GM23338 (cell line): ENCODE measurements around the gene ATN1. TPM values are rescaled to one million over a fixed set of nuclear protein-coding genes. Genes with fewer than 3 reads are reported as not detected.

Experiments
- ATAC-seq: fragments of 200-7000 bp; cut with Tn5 transposase; 3 replicates; pipeline ENCODE4 v1.9.1; 2020
- DNase-seq: peaks from one replicate; pipeline ENCODE4 v3.0.0-alpha.2; 2015; ENCODE audit warnings: low spot score
- H2AFZ ChIP-seq: fragments of 200-600 bp; sonication (generic); 2 replicates; pipeline ENCODE4 v1.8.0; 2016; ENCODE audit warnings: antibody characterized with exemption, mild to moderate bottlenecking, moderate library complexity
- H3F3A ChIP-seq: fragments of 200-600 bp; sonication (generic); replicated peaks from 2 replicates; pipeline ENCODE4 v1.8.0; 2017; ENCODE audit warnings: antibody characterized with exemption, mixed run types, low read depth
- H3K27ac ChIP-seq: fragments of 200-600 bp; sonication (generic); 2 replicates; pipeline ENCODE4 v1.6.1; 2016; ENCODE audit warnings: low read depth
- H3K27me3 ChIP-seq: fragments of 200-600 bp; sonication (generic); 2 replicates; pipeline ENCODE4 v1.8.0; 2016; ENCODE audit warnings: mild to moderate bottlenecking, mixed run types, moderate library complexity; ENCODE audit not compliant: insufficient read depth
- H3K36me3 ChIP-seq: fragments of 200-600 bp; sonication (generic); 2 replicates; pipeline ENCODE4 v1.8.0; 2016; ENCODE audit warnings: mild to moderate bottlenecking; ENCODE audit not compliant: insufficient read depth
- H3K4me1 ChIP-seq: fragments of 200-600 bp; sonication (generic); 2 replicates; pipeline ENCODE4 v1.8.0; 2016; ENCODE audit warnings: mild to moderate bottlenecking, moderate library complexity; ENCODE audit not compliant: insufficient read depth
- H3K4me2 ChIP-seq: fragments of 200-600 bp; sonication (generic); 2 replicates; pipeline ENCODE4 v1.7.1; 2017; ENCODE audit warnings: mixed run types
- H3K4me3 ChIP-seq: fragments of 200-600 bp; sonication (generic); 2 replicates; pipeline ENCODE4 v1.6.1; 2016; ENCODE audit warnings: mixed run types
- H3K79me2 ChIP-seq: fragments of 200-600 bp; sonication (generic); replicated peaks from 2 replicates; pipeline ENCODE4 v1.8.0; 2017; ENCODE audit warnings: mild to moderate bottlenecking; ENCODE audit not compliant: insufficient read depth
- H3K9me2 ChIP-seq: fragments of 200-600 bp; sonication (generic); 2 replicates; pipeline ENCODE4 v1.8.0; 2017; ENCODE audit not compliant: insufficient read depth
- H4K20me1 ChIP-seq: fragments of 200-600 bp; sonication (generic); replicated peaks from 2 replicates; pipeline ENCODE4 v1.8.0; 2017; ENCODE audit warnings: mild to moderate bottlenecking; ENCODE audit not compliant: insufficient read depth
- H3K27ac Mint-ChIP-seq: 2 replicates; pipeline ENCODE4 v1.8.0; 2020; ENCODE audit warnings: inconsistent platforms, mild to moderate bottlenecking, moderate library complexity, mixed read lengths
- H3K27me3 Mint-ChIP-seq: 3 replicates; pipeline ENCODE4 v1.8.0; 2022; ENCODE audit warnings: low read depth, mild to moderate bottlenecking, moderate library complexity, mixed read lengths, inconsistent platforms; ENCODE audit not compliant: insufficient read depth, poor library complexity
- H3K36me3 Mint-ChIP-seq: 3 replicates; pipeline ENCODE4 v1.8.0; 2021; ENCODE audit warnings: low read depth, mild to moderate bottlenecking, inconsistent platforms, moderate library complexity, mixed read lengths
- H3K4me1 Mint-ChIP-seq: 3 replicates; pipeline ENCODE4 v1.8.0; 2020; ENCODE audit warnings: mild to moderate bottlenecking, inconsistent platforms, mixed read lengths
- H3K4me3 Mint-ChIP-seq: 3 replicates; pipeline ENCODE4 v1.8.0; 2021; ENCODE audit warnings: moderate library complexity, mild to moderate bottlenecking, inconsistent platforms, mixed read lengths
- H3K9me3 Mint-ChIP-seq: 3 replicates; pipeline ENCODE4 v1.8.0; 2020; ENCODE audit warnings: moderate library complexity, mild to moderate bottlenecking, inconsistent platforms, mixed read lengths
- CREB1 ChIP-seq: fragments of 250-450 bp; sonication (Bioruptor Pico); IDR thresholded peaks from 2 replicates; pipeline ENCODE4 v1.5.0; 2020; ENCODE audit warnings: low read depth, mild to moderate bottlenecking, moderate library complexity
- EZH2 ChIP-seq: fragments of 200-600 bp; sonication (generic); IDR thresholded peaks from one replicate; pipeline ENCODE4 v1.8.0; 2017; ENCODE audit warnings: antibody characterized with exemption, mild to moderate bottlenecking, low read depth; ENCODE audit not compliant: unreplicated experiment
- EZH2phosphoT487 ChIP-seq: fragments of 200-600 bp; sonication (generic); IDR thresholded peaks from one replicate; pipeline ENCODE4 v1.8.1; 2018; ENCODE audit warnings: antibody characterized with exemption; ENCODE audit not compliant: unreplicated experiment
- JUNB ChIP-seq: IDR thresholded peaks from one replicate; pipeline ENCODE4 v1.6.1; 2016; ENCODE audit warnings: antibody characterized with exemption; ENCODE audit not compliant: unreplicated experiment
- NANOG ChIP-seq: IDR thresholded peaks from 2 replicates; pipeline ENCODE4 v1.6.1; 2016; ENCODE audit warnings: antibody characterized with exemption, borderline replicate concordance
- POLR2AphosphoS5 ChIP-seq: IDR thresholded peaks from 2 replicates; pipeline ENCODE4 v1.6.1; 2016; ENCODE audit warnings: antibody characterized with exemption, low read depth
- STAT1 ChIP-seq: IDR thresholded peaks from one replicate; pipeline ENCODE4 v1.6.1; 2016; ENCODE audit warnings: antibody characterized with exemption; ENCODE audit not compliant: unreplicated experiment
- ZNF114 ChIP-seq: fragments of 250-450 bp; sonication (Bioruptor Pico); IDR thresholded peaks from 2 replicates; pipeline ENCODE4 v1.5.0; 2020; ENCODE audit warnings: mild to moderate bottlenecking, moderate library complexity
- ZNF331 ChIP-seq: fragments of 250-450 bp; sonication (Bioruptor Pico); IDR thresholded peaks from 2 replicates; pipeline ENCODE4 v1.5.0; 2020; ENCODE audit warnings: low read depth, mild to moderate bottlenecking, moderate library complexity
- polyA plus RNA-seq: library from polyadenylated mRNA; unstranded; fragments of >200 nt; fragmentation: Nextera tagmentation; extraction: Ambion mirVana; gene quantifications from 2 replicates; pipeline ENCODE4 v1.2.1, GENCODE V29; 2016
- total RNA-seq: library from RNA; depleted of rRNA; stranded (reverse); fragments of >200 nt; shearing (Covaris generic); gene quantifications from 2 replicates; pipeline ENCODE4 v1.2.3, GENCODE V29; 2014
- TF ChIP-seq, protein P1 (sequence below): IDR thresholded peaks from one replicate; pipeline ENCODE4 v1.6.1; 2018; ENCODE audit warnings: antibody characterized with exemption; ENCODE audit not compliant: unreplicated experiment
- TF ChIP-seq, protein P2 (sequence below), 2 experiments: fragments of 200-600 bp in 1 of 2; sonication (generic) in 1 of 2; conservative IDR thresholded peaks; 2 replicates each; pipeline versions ENCODE4 v1.5.1 to v1.6.1; 2016 to 2017; ENCODE audit warnings: antibody characterized with exemption in 2 of 2, low read depth in 2 of 2, mild to moderate bottlenecking in 2 of 2, moderate library complexity in 1 of 2
- TF ChIP-seq, protein P3 (sequence below): IDR thresholded peaks from 2 replicates; pipeline ENCODE4 v1.6.1; 2016; ENCODE audit warnings: antibody characterized with exemption

The ATN1 gene
- total and polyA plus RNA-seq, 2 experiments from 2014 or later = 27.2 to 49.6 TPM

DNA sequence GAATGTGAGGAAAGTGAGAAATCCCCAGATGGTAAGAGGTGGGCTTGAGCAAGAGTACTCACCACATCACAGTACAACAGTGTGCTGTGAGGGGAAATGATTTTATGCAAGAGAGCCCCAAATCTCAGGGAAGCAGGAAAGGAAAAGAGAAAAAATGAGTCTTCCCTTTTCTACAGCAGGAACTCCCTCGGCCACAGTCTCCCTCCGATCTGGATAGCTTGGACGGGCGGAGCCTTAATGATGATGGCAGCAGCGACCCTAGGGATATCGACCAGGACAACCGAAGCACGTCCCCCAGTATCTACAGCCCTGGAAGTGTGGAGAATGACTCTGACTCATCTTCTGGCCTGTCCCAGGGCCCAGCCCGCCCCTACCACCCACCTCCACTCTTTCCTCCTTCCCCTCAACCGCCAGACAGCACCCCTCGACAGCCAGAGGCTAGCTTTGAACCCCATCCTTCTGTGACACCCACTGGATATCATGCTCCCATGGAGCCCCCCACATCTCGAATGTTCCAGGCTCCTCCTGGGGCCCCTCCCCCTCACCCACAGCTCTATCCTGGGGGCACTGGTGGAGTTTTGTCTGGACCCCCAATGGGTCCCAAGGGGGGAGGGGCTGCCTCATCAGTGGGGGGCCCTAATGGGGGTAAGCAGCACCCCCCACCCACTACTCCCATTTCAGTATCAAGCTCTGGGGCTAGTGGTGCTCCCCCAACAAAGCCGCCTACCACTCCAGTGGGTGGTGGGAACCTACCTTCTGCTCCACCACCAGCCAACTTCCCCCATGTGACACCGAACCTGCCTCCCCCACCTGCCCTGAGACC is 7.8 kb downstream of the ATN1 start (continued):
- TF ChIP-seq, protein P1, sequence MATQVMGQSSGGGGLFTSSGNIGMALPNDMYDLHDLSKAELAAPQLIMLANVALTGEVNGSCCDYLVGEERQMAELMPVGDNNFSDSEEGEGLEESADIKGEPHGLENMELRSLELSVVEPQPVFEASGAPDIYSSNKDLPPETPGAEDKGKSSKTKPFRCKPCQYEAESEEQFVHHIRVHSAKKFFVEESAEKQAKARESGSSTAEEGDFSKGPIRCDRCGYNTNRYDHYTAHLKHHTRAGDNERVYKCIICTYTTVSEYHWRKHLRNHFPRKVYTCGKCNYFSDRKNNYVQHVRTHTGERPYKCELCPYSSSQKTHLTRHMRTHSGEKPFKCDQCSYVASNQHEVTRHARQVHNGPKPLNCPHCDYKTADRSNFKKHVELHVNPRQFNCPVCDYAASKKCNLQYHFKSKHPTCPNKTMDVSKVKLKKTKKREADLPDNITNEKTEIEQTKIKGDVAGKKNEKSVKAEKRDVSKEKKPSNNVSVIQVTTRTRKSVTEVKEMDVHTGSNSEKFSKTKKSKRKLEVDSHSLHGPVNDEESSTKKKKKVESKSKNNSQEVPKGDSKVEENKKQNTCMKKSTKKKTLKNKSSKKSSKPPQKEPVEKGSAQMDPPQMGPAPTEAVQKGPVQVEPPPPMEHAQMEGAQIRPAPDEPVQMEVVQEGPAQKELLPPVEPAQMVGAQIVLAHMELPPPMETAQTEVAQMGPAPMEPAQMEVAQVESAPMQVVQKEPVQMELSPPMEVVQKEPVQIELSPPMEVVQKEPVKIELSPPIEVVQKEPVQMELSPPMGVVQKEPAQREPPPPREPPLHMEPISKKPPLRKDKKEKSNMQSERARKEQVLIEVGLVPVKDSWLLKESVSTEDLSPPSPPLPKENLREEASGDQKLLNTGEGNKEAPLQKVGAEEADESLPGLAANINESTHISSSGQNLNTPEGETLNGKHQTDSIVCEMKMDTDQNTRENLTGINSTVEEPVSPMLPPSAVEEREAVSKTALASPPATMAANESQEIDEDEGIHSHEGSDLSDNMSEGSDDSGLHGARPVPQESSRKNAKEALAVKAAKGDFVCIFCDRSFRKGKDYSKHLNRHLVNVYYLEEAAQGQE = no peak
- TF ChIP-seq NANOG = no peak
- TF ChIP-seq EZH2 = no peak
- no peak for TF ChIP-seq POLR2AphosphoS5
- TF ChIP-seq, protein P2, sequence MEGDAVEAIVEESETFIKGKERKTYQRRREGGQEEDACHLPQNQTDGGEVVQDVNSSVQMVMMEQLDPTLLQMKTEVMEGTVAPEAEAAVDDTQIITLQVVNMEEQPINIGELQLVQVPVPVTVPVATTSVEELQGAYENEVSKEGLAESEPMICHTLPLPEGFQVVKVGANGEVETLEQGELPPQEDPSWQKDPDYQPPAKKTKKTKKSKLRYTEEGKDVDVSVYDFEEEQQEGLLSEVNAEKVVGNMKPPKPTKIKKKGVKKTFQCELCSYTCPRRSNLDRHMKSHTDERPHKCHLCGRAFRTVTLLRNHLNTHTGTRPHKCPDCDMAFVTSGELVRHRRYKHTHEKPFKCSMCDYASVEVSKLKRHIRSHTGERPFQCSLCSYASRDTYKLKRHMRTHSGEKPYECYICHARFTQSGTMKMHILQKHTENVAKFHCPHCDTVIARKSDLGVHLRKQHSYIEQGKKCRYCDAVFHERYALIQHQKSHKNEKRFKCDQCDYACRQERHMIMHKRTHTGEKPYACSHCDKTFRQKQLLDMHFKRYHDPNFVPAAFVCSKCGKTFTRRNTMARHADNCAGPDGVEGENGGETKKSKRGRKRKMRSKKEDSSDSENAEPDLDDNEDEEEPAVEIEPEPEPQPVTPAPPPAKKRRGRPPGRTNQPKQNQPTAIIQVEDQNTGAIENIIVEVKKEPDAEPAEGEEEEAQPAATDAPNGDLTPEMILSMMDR (conservative IDR thresholded peaks at IDR 0.05; ENCODE audit: low read depth in 2 of 2) = no peak
- TF ChIP-seq STAT1 = no peak
- no peak for TF ChIP-seq ZNF114 (CRISPR knock-in tag)
- no peak for TF ChIP-seq EZH2phosphoT487
- no peak for TF ChIP-seq JUNB
- TF ChIP-seq CREB1 (CRISPR knock-in tag) = no peak
- TF ChIP-seq, protein P3, sequence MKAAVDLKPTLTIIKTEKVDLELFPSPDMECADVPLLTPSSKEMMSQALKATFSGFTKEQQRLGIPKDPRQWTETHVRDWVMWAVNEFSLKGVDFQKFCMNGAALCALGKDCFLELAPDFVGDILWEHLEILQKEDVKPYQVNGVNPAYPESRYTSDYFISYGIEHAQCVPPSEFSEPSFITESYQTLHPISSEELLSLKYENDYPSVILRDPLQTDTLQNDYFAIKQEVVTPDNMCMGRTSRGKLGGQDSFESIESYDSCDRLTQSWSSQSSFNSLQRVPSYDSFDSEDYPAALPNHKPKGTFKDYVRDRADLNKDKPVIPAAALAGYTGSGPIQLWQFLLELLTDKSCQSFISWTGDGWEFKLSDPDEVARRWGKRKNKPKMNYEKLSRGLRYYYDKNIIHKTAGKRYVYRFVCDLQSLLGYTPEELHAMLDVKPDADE = no peak
- no peak for TF ChIP-seq ZNF331 (CRISPR knock-in tag)

DNA sequence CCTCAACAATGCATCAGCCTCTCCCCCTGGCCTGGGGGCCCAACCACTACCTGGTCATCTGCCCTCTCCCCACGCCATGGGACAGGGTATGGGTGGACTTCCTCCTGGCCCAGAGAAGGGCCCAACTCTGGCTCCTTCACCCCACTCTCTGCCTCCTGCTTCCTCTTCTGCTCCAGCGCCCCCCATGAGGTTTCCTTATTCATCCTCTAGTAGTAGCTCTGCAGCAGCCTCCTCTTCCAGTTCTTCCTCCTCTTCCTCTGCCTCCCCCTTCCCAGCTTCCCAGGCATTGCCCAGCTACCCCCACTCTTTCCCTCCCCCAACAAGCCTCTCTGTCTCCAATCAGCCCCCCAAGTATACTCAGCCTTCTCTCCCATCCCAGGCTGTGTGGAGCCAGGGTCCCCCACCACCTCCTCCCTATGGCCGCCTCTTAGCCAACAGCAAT is 8.5 kb downstream of the ATN1 start:
- H4K20me1 ChIP-seq = peaks cover 28% of the 10 kb centered on the region
- peak overlapping the region; percentile 89; the same call in 1 of the 2 replicates for H3K4me3 ChIP-seq
- H3K27me3 Mint-ChIP-seq = peaks cover 28% of the 10 kb centered on the region
- H3K36me3 Mint-ChIP-seq = peaks cover 71% of the 10 kb centered on the region
- peaks cover 28% of the 10 kb centered on the region for H3K79me2 ChIP-seq
- H3K4me2 ChIP-seq = no peak overlapping the region; the same call in 1 of the 2 replicates
- peak overlapping the region; percentile 97 for H3K27ac ChIP-seq
- H3K4me3 Mint-ChIP-seq = peak overlapping the region; percentile 79
- H2AFZ ChIP-seq = no peak overlapping the region
- no peak for DNase-seq
- peaks cover 3% of the 10 kb centered on the region; the same call in 1 of the 3 replicates for H3K9me3 Mint-ChIP-seq
- no peaks in the 10 kb centered on the region for H3K9me2 ChIP-seq
- H3K36me3 ChIP-seq = peaks cover 17% of the 10 kb centered on the region
- H3K27ac Mint-ChIP-seq = peak overlapping the region; percentile 94
- H3K4me1 Mint-ChIP-seq = peaks cover 42% of the 10 kb centered on the region
- no peak for ATAC-seq
- H3K27me3 ChIP-seq = no peaks in the 10 kb centered on the region
- H3K4me1 ChIP-seq = peaks cover 10% of the 10 kb centered on the region
- peaks cover 44% of the 10 kb centered on the region for H3F3A ChIP-seq
- TF ChIP-seq NANOG (no peak), POLR2AphosphoS5 (no peak)
